HL-60/S4 treated with phorbol 12-myristate 13-acetate at 8.2 ng/mL for 4 days and 3 days (cell line): ENCODE measurements around the gene C2CD4D.
"Not testable (repeated sequence)": the region's sequence is repeated elsewhere in the genome, so short reads cannot be mapped to it uniquely, and the experiment has no call there.

ENCODE experiments used
- in situ Hi-C: fragments of 300-500 bp; cut with MboI; formaldehyde crosslinking; loops from 2 replicates; pipeline ENCODE4 v1.15.0; 2022; ENCODE audit warnings: low sequenced_read_pairs

The C2CD4D gene

DNA sequence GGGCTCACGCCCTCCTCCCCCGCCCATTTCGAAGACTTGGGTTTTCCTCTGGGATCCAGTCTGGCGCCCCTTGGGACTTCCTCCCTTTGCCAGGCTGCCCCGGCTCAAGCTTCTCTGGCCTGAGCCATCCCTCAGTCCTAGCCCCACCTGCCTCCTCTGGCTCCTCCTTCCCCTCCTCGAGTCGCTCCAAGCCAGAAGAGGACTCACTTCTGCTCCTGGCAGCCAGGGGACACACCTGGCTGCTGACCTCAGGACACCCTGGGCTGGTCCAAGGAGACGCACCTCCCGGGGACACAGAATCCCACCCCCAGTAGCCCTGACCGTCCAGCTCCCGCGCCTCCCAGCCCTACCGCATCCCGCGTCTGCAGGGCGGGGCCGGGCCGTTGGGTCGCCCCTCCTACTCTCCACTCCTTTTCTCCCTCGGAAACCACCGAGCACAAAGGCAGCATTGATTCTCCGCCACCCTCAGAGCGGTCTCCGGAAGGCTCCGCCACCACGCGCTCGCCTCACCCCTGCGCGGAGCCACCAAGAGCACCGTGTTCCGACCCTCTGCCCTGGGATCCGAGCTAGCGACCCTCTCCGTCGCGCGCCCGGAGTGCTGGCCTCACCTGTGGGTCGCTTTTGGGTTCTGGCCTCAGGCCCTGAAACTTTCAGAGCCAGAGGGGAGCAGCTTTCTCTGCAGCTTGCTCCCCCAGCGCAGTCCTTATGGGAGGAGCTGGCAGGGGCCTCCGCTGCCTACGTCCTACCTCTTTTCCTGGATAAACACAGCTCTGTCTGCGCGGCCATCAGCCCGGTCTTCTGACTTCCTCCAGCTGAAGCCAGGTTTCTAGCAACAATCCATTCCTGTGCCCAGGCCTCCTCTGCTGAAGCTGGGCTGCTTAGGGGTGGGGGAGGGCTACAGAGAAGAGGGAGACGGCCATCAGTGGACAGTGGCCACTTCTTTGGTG is at the start of gene C2CD4D:
C2CD4D (minus strand) TSS at position 364 of the 947 bp plus-strand sequence. CDS start 831 bp downstream, outside the sequence.
- in situ Hi-C loops: loop anchor here (25.0 kb wide), 1 partner anchor 302 kb away; the partner anchor contains the start of gene TUFT1

DNA sequence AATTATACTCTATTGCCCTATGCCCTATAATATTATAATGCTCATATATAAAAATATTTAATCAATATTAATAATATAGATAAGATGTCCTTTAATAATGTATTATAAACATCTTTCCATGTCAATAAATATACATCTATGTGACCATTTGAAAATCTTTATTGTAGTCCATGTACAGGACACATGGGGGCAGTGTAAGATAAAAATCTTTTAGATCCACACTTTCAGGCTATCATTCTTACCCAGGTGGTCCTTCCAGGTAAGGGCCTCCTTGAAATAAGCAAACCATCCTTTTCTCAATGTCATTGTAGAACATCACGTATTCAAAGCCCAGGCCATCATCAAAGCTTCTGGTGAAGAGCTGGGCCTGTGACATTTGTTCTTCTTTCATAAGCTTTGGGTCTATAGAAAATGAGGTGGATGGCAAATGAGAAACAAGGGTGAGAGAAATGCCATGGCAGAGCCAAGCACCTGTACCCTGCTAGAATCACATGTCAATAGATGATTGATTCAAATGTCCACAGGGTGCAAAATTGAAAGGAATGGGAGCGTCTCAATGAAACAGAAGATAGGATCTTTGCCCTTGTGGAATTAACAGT is 49.5 kb upstream of the C2CD4D start:
- in situ Hi-C loops: no loop called here

DNA sequence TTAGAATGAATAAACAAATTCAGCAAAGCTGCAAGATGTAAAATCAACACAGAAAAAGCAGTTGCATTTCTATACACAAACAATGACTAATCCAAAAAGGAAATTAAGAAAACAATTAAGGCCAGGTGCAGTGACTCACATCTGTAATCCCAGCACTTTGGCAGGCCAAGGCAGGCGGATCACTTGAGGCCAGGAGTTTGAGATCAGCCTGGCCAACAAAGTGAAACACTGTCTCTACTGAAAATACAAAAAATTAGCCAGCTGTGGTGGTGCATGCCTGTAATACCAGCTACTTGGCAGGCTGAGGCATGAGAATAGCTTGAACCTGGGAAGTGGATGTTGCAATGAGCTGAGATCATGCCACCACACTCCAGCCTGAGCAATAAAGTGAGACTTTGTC is 47.4 kb upstream of the C2CD4D start:
- in situ Hi-C loops: no loop called here

DNA sequence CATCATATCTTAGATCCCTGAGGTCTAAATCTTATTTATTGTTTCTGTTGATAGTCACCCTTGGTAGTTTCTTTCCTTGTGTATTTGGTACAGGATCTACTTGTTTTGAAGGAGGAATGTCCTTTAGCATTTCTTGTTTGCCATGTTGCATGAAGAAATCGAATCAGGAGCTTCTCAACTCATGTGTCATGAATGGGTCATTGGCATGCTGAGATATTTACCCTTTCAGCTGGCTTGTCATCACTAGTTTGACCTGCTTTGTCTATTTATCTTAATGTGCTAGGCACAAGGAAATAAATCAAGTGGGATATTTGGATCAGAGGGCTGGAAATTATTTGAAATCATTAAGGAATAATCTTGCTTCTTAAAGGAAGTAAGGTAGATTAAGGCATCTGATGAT is 45.9 kb upstream of the C2CD4D start:
- in situ Hi-C loops: no loop called here

DNA sequence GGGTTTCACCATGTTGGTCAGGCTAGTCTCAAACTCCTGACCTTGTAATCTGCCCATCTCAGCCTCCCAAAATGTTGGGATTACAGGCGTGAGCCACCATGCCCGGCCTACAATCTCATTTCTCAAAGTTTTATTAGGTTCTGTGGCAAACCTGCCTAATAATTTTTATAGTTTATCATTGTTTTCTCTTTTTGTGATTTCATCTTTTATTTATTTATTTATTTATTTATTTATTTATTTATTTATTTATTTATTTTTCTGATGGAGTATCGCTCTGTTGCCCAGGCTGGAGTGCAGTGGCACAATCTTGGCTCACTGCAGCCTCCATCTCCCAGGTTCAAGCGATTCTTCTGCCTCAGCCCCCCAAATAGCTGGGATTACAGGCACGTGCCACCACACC is 45.3 kb upstream of the C2CD4D start:
- in situ Hi-C loops: not testable (repeated sequence)

DNA sequence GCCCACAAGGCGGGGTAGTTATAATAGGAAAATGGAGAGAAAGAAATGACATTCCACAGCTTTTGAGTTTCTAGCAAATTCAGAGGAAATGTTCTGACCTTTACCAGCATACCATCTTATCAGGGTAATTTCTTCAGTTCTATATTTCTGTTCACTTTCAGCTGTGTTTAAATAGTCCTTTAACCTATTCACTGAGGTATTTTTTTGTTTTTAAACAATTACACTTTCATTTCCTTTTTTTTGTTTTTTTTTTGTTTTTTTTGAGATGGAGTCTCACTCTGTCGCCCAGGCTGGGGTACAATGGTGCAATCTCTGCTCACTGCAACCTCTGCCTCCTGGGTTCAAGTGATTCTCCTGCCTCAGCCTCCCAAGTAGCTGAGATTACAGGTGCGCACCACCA is 44.8 kb upstream of the C2CD4D start:
- in situ Hi-C loops: not testable (repeated sequence)

DNA sequence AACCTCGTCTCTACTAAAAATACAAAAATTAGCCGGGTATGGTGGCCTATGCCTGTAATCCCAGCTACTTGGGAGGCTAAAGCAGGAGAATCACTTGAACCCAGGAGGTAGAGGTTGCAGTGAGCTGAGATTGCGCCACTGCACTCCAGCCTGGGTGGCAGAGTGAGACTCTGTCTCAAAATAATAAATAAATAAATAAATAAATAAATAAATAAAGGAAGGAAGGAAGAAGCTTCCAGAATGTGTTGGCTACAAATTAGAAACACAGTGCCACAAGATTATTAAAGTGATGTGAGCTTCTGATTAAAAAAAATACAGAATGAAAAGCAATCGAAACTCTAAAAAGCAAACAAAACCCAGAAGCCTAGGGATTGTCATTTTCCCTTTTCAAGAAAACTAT is 44.3 kb upstream of the C2CD4D start:
- in situ Hi-C loops: not testable (repeated sequence)

DNA sequence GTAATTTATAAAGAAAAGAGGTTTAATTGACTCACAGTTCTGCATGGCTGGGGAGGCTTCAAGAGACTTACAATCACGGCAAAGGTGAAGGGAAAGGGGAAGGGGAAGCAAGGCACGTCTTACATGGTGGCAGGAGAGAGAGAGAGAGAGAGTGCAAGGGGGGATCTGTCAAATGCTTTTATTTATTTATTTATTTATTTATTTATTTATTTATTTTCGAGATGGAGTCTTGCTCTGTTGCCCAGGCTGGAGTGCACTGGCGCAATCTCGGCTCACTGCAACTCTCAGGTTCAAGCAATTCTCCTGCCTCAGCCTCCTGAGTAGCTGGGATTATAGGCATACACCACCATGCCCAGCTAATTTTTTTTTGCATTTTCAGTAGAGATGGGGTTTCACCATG is 43.3 kb upstream of the C2CD4D start:
- in situ Hi-C loops: not testable (repeated sequence)

DNA sequence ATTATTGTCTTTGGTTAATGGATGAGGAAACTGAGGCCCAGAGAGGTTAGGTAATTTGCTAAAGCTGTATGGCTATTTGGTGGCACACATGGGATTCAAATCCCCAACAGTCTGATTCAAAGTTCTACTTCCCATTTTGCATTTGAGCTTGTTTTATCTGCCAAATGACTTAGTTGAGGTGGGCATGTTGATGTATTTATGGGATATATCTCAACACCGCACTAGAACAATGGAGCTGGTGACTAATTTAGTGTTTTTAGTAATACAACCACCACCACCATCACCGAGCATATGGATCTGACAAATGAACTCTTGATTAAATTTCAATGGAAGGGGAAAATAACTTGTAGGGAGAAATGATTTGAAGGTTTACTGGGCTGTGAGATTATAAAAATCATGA is 42.8 kb upstream of the C2CD4D start:
- in situ Hi-C loops: no loop called here

DNA sequence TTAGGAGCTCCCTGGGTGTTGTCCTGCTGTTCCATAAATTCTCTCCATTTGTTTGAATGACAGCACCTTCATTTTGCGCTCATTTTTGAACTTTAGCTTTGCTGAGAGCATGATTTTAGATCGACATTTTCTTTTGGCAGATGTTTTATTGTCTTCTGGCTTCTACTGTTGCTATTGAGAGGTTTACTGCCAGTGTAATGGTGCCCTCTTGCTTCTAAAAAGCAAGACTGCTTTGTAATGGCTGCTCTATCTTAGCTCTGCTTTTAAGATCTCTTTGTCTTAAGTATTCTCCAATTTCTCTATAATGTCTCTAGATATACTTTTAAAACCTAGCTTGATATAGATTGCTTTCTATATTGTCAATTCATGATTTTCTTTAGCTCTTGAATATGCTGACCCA is 41.9 kb upstream of the C2CD4D start:
- in situ Hi-C loops: no loop called here

DNA sequence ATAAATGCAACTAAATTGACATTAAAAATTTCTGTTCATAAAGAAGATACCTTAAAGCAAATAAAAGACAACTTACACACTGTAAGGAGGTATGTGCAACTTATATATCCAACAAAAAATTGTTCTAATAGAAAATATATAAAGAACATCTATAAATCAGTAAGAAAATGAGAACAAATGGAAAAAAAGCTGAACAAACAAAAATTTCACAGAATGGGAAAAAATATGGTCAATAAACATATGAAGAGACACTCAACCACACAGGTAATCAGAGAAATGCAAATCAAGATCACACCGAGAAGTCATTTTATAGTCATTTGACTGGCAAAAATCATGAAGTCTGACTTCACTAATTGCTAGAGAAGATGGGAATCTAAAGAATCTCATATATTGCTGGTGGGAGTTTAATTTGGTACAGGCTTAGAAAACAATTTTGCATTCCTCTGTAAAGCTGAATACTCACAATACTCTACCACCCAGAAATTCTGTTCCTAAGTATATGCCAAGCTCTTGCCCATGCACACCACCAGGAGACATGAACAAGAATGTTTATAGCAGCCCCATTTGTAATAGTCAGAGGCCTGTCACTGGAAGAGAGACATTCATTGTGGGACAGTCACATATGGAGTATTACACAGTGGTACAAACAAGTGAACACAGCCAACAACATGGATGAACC is 35.9 kb upstream of the C2CD4D start:
- in situ Hi-C loops: no loop called here

DNA sequence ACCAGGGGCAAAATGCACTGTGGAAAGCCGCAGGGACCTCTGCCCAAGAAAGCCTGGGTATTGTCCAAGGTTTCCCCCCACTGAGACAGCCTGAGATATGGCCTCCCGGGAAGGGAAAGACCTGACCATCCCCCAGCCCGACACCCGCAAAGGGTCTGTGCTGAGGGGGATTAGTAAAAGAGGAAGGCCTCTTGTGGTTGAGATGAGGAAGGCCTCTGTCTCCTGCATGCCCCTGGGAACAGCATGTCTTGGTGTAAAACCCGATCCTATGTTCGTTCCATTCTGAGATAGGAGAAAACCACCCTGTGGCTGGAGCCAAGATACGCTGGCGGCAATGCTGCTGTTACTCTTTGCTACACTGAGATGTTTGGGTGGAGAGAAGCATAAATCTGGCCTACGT is 33.2 kb upstream of the C2CD4D start:
- in situ Hi-C loops: not testable (repeated sequence)

DNA sequence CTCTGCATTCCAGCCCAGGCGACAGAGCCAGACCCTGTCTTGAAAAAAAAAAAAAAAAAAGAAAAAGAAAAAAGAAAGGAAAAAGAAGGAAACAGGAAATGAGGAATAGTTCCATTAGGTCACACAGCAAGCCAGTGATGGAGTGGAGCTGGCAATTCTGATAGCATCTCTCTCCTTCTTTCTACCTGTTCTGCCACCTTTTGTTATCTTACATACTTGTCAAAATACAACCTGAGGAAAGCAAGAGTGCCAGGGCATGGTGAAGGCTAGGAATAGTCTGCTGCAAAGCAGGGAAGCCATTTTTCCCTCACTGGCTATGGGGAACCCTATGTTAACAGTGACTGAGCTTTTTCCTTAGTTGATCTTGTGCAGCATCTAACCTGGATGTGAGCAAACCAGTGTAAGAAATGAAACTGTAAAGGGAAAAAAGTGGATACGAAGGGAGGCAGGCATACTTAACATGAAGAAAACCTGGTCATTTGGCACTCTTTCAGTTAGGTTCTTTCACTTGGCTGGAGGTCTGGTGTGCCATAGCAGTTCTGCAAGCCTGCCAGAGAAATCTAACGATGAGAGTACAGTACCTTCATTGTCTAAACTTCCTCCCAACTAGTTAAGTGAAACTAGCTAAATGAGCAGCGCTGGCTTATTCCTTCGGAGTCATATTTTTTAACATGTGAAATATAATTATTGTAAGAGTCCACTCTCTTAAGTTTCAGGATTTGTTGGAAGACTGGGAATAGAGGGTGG is 31.8 kb upstream of the C2CD4D start:
- in situ Hi-C loops: no loop called here

DNA sequence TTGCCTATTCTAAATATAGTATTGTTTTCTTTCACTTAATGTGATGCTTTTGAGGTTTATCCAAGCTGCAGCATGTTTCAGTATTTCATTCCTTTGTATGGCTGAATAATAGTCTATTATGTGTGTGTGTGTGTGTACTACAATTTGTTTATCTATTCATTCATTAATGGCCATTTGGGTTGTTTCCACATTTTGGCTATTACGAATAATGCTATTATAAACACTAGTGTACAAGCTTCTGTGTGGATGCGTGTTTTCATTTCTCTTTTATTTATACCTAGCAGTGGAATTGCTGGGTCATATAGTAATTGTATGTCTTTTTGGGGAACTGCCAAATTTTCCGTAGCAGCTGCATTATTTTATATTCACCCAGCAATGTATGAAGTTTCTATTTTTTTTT is 28.9 kb upstream of the C2CD4D start:
- in situ Hi-C loops: no loop called here

DNA sequence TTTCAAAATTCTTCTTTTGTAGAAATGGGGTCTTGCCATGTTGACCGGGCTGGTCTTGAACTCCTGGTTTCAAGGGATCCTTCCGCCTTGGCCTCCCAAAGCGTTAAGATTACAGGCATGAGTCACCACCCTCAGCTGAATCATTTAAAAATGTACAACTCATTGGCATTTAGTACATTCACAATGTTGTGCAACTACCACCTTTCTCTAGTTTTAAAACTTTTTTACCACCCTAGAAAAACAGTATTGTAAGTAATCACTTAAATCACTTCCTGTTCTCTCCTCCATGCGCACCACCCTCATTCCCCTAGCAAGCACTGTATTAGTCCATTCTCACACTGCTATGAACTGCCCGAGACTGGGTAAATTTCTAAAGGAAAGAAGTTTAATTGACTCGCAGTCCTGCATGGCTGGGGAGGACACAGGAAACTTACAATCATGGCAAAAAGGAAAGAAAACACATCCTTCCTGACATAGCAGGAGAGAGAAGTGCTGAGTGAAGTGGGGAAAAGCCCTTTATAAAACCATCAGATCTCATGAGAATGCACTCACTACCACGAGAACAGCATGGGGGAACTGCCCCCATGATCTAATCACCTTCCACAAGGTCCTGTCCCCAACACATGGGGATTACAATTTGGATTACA is 28.3 kb upstream of the C2CD4D start:
- in situ Hi-C loops: no loop called here

DNA sequence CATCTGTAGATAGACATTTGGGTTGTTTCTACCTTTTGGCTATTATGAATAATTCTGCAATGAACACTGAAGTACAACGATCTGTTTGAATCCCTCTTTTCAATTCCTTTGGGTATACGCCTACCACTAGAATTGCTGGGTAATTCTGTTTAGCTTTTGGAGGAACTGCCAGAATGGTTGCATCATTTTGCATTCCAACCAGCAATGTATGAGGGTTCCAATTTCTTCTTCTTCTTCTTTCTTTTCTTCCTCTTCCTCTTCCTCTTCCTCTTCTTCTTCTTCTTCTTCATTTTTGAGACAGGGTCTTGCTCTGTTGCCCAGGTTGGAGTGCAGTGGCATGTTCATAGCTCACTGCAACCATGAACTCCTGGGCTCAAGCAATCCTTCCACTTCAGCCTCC is 27.7 kb upstream of the C2CD4D start:
- in situ Hi-C loops: no loop called here

DNA sequence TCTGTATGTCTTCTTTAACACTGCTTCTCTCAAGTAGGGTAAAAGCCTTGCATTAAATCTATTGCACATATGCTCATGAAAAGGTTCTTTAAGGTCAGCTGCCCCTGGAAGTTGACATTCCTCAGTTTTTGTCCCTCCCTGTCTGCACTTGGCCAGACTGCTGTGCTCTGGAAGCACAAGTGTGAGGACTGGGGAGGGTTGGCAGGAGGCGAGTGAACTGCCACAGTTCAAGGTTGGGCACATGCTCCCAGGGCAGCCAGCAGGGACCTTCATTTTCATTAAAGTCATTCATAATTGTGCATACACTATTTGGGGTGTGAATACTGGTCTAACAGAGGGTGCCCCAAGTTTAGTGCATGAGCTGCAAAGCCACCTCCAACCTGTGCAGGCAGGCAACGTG is 24.8 kb upstream of the C2CD4D start:
- in situ Hi-C loops: no loop called here

DNA sequence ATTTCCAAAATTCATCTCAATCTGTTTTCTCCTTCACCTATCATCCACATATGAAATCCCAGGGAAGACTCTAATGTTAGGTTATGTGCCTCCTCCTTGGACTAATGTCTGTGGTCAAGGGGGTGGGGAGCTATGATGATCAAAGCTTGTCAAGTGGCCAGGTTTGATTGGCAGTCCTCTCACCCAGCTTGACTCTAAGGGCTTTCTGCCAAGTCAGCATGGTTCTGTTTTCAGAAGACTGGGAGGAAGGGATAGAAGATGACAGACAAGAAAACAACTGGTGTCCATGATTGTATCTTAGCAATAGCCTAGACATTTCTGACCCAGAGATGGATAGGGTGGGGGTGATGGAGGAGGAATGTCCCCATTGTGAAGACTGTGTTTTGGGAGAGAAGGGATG is 23.0 kb upstream of the C2CD4D start:
- in situ Hi-C loops: no loop called here

DNA sequence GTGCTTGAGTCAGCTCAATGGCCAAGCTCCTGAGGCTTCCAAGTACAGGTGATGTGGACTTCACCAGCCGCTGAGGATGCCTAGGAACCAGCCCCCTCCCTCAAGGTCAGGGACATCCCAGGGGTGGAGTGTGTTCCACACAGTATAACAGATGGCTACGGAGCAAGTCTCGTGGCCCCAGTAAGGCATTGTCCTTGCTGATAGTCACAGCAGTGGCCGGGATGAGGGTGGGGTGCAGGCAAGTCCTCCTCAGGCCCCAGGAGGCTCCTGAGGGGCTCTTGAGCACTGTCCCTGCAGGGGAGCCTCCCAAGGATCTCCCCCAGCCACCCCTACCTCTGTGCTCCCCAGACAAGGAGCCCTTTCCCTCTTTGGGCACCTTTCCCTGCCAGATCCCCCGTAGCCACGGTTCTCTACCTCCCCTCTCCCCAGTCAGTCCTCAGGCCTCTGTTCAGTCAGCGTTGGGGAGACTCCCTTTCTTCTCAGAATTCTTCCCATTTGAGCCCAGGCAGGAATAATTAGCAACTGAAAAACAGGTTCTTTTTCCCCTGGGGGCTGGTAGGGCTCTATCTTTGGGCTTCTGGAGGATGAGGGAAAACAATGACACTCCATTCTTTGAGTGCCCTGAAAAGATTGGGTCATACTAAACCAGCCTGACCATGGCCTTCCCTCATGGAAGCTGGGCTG is 21.0 kb upstream of the C2CD4D start:
- in situ Hi-C loops: no loop called here

DNA sequence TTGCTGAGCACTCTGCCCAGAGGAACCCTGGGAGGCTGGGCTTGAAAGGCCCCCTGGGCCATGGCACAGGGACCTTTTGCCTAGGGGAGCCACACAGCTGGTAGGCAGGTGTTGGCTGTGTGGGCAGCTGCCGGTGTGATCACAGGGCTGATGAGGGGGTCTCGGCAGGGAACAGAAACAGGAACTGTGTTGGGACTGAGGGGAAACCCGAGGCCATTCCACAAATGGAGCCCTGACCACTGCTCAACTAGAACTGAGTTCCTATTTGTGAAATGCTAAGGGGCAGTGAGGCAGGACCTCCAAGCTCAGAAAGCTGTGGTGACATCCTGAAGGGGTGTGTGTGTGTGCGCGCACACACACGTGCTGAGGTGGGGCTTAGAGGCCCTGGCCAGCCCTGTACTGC is 20.3 kb upstream of the C2CD4D start:
- in situ Hi-C loops: no loop called here
